SU-DHL-6 (cell line): Measurements from ENCODE around the gene TMPRSS11A.

ENCODE experiments used
- H2AFZ ChIP-seq: fragments of 200-600 bp; sonication (generic); 2 replicates; pipeline ENCODE4 v1.6.1; 2014; ENCODE audit warnings: low read depth, mild to moderate bottlenecking, moderate library complexity, mixed read lengths, antibody characterized with exemption, low read length; ENCODE audit not compliant: severe bottlenecking
- H3F3A ChIP-seq: fragments of 200-600 bp; shearing (Covaris generic); 2 replicates; pipeline ENCODE4 v1.6.0; 2016; ENCODE audit warnings: antibody characterized with exemption, mild to moderate bottlenecking; ENCODE audit not compliant: insufficient read depth
- H3K27ac ChIP-seq: fragments of 200-600 bp; sonication (generic); 2 replicates; pipeline ENCODE4 v1.5.1; 2016; ENCODE audit warnings: low read depth, mild to moderate bottlenecking, low read length, moderate library complexity, mixed read lengths
- H3K27me3 ChIP-seq: fragments of 200-600 bp; sonication (generic), shearing (Covaris generic); 2 replicates; pipeline ENCODE4 v1.6.0; 2014; ENCODE audit warnings: mild to moderate bottlenecking, low read length
- H3K36me3 ChIP-seq: fragments of 200-600 bp; sonication (generic); 2 replicates; pipeline ENCODE4 v1.6.1; 2014; ENCODE audit warnings: mild to moderate bottlenecking, low read length, mixed read lengths
- H3K4me2 ChIP-seq: fragments of 300-600, 200-600 bp; shearing (Covaris generic), sonication (generic); 2 replicates; pipeline ENCODE4 v1.6.0; 2014; ENCODE audit warnings: low read length, low read depth, mild to moderate bottlenecking; ENCODE audit not compliant: poor library complexity, severe bottlenecking
- H3K4me3 ChIP-seq: fragments of 200-600 bp; sonication (generic); 2 replicates; pipeline ENCODE4 v1.5.1; 2014; ENCODE audit warnings: antibody characterized with exemption, low read length, mild to moderate bottlenecking, mixed read lengths; ENCODE audit not compliant: insufficient read depth, poor library complexity, severe bottlenecking
- H3K79me2 ChIP-seq: fragments of 200-600 bp; sonication (generic); 2 replicates; pipeline ENCODE4 v1.6.1; 2014; ENCODE audit warnings: mild to moderate bottlenecking, low read length, moderate library complexity; ENCODE audit not compliant: insufficient read depth
- H3K9ac ChIP-seq: fragments of 200-600 bp; sonication (generic); 2 replicates; pipeline ENCODE4 v1.7.0; 2014; ENCODE audit warnings: mild to moderate bottlenecking, low read length
- H3K9me2 ChIP-seq: fragments of 200-600 bp; sonication (generic); replicated peaks from 2 replicates; pipeline ENCODE4 v1.6.1; 2014; ENCODE audit warnings: low read length; ENCODE audit not compliant: insufficient read depth
- H3K9me3 ChIP-seq: fragments of 200-600 bp; sonication (generic); 2 replicates; pipeline ENCODE4 v1.6.1; 2014; ENCODE audit warnings: low read length, mixed read lengths; ENCODE audit not compliant: insufficient read depth
- H4K20me1 ChIP-seq: fragments of 200-600 bp; sonication (generic); 2 replicates; pipeline ENCODE4 v1.6.1; 2014; ENCODE audit warnings: low read depth, mild to moderate bottlenecking, antibody characterized with exemption, low read length, moderate library complexity, mixed read lengths
- CTCF ChIP-seq: fragments of 200-600 bp; sonication (generic); IDR thresholded peaks from one replicate; pipeline ENCODE4 v1.5.1; 2017; ENCODE audit warnings: antibody characterized with exemption, mild to moderate bottlenecking, low read length, moderate library complexity; ENCODE audit not compliant: insufficient read depth, poor library complexity, severe bottlenecking
- EZH2phosphoT487 ChIP-seq: fragments of 200-600 bp; sonication (generic), shearing (Covaris generic); conservative IDR thresholded peaks from 2 replicates; pipeline ENCODE4 v1.6.1; 2018; ENCODE audit warnings: mild to moderate bottlenecking, antibody characterized with exemption, low read length, moderate library complexity, mixed read lengths

TMPRSS11A gene

GRCh38 chr4:67963356-67963755 is at the start of gene TMPRSS11A:
TMPRSS11A (minus strand) TSS chr4:67963493; CDS start chr4:67963393, 100 bp downstream.
- Histone ChIP-seq H2AFZ (no peak within 1 kb of the TSS), H3K9me3 (no peaks in the 10 kb centered on the region), H3K27ac (no peak within 1 kb of the TSS), H3K4me3 (no peak within 1 kb of the TSS), H3K27me3 (no peaks in the 10 kb centered on the region), H3K4me2 (no peak within 1 kb of the TSS), H4K20me1 (no peaks in the 10 kb centered on the region), H3F3A (no peaks in the 10 kb centered on the region), H3K9ac (no peak within 1 kb of the TSS), H3K36me3 (no peaks in the 10 kb centered on the region), H3K79me2 (no peaks in the 10 kb centered on the region), H3K9me2 (no peaks in the 10 kb centered on the region)
- TF ChIP-seq CTCF (no peak), EZH2phosphoT487 (no peak)

- Histone ChIP-seq H3K27me3 (no peaks in the 10 kb centered on the region), H3F3A (no peaks in the 10 kb centered on the region), H3K9me3 (no peaks in the 10 kb centered on the region), H3K9ac (no peak overlapping the region), H3K4me2 (no peak overlapping the region), H3K36me3 (no peaks in the 10 kb centered on the region), H4K20me1 (no peaks in the 10 kb centered on the region), H3K27ac (no peak overlapping the region), H3K79me2 (no peaks in the 10 kb centered on the region), H3K4me3 (no peak overlapping the region), H2AFZ (no peak overlapping the region), H3K9me2 (no peaks in the 10 kb centered on the region)
- TF ChIP-seq CTCF (no peak), EZH2phosphoT487 (no peak)
These were observed 48.4 kb upstream of the TMPRSS11A start for GRCh38 chr4:68011684-68012083.

GRCh38 chr4:68002906-68003305 is 39.6 kb upstream of the TMPRSS11A start:
- TF ChIP-seq CTCF = no peak
- no peak overlapping the region for H3K9ac ChIP-seq

GRCh38 chr4:67996127-67996526 is 32.8 kb upstream of the TMPRSS11A start:
- Histone ChIP-seq H4K20me1 (no peaks in the 10 kb centered on the region), H3K9ac (no peak overlapping the region), H3K4me2 (no peak overlapping the region), H3F3A (no peaks in the 10 kb centered on the region), H3K4me3 (no peak overlapping the region), H3K79me2 (no peaks in the 10 kb centered on the region), H2AFZ (no peak overlapping the region), H3K36me3 (no peaks in the 10 kb centered on the region), H3K9me2 (no peaks in the 10 kb centered on the region), H3K27ac (no peak overlapping the region), H3K27me3 (no peaks in the 10 kb centered on the region), H3K9me3 (no peaks in the 10 kb centered on the region)
- TF ChIP-seq EZH2phosphoT487 (no peak), CTCF (no peak)

More at GRCh38 chr4:68002906-68003305, 39.6 kb upstream of the TMPRSS11A start:
- no peaks in the 10 kb centered on the region for H3K9me2 ChIP-seq
- H3K4me3 ChIP-seq = no peak overlapping the region
- no peaks in the 10 kb centered on the region for H4K20me1 ChIP-seq
- no peaks in the 10 kb centered on the region for H3K36me3 ChIP-seq
- no peaks in the 10 kb centered on the region for H3F3A ChIP-seq
- no peak overlapping the region for H3K27ac ChIP-seq
- no peak overlapping the region for H2AFZ ChIP-seq
- no peaks in the 10 kb centered on the region for H3K79me2 ChIP-seq
- H3K4me2 ChIP-seq = no peak overlapping the region
- H3K27me3 ChIP-seq = no peaks in the 10 kb centered on the region
- H3K9me3 ChIP-seq = no peaks in the 10 kb centered on the region
